Forelimb muscle (tissue), 1 donor: ENCODE measurements around the gene GON4L. TPM values are rescaled to one million over a fixed set of nuclear protein-coding genes. Genes with fewer than 3 reads are reported as not detected.
"Not testable (repeated sequence)": the region's sequence is repeated elsewhere in the genome, so short reads cannot be mapped to it uniquely, and the experiment has no call there.

Source experiments
- DNase-seq: peaks from one replicate; pipeline ENCODE4 v3.0.0-alpha.2; 2013; ENCODE audit warnings: low read depth
- polyA plus RNA-seq: library from polyadenylated mRNA; unstranded; fragments of 120-200 nt; gene quantifications from one replicate; pipeline ENCODE4 v1.2.1, GENCODE V29; 2013; ENCODE audit not compliant: insufficient read length

Gene GON4L, protein sequence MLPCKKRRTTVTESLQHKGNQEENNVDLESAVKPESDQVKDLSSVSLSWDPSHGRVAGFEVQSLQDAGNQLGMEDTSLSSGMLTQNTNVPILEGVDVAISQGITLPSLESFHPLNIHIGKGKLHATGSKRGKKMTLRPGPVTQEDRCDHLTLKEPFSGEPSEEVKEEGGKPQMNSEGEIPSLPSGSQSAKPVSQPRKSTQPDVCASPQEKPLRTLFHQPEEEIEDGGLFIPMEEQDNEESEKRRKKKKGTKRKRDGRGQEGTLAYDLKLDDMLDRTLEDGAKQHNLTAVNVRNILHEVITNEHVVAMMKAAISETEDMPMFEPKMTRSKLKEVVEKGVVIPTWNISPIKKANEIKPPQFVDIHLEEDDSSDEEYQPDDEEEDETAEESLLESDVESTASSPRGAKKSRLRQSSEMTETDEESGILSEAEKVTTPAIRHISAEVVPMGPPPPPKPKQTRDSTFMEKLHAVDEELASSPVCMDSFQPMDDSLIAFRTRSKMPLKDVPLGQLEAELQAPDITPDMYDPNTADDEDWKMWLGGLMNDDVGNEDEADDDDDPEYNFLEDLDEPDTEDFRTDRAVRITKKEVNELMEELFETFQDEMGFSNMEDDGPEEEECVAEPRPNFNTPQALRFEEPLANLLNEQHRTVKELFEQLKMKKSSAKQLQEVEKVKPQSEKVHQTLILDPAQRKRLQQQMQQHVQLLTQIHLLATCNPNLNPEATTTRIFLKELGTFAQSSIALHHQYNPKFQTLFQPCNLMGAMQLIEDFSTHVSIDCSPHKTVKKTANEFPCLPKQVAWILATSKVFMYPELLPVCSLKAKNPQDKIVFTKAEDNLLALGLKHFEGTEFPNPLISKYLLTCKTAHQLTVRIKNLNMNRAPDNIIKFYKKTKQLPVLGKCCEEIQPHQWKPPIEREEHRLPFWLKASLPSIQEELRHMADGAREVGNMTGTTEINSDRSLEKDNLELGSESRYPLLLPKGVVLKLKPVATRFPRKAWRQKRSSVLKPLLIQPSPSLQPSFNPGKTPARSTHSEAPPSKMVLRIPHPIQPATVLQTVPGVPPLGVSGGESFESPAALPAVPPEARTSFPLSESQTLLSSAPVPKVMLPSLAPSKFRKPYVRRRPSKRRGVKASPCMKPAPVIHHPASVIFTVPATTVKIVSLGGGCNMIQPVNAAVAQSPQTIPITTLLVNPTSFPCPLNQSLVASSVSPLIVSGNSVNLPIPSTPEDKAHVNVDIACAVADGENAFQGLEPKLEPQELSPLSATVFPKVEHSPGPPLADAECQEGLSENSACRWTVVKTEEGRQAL (N-terminal part only)
- 31.4 TPM for polyA plus RNA-seq

GRCh38 chr1:155856975-155857930, at the start of gene GON4L:
TSS of gene GON4L (minus strand) at chr1:155857214. CDS start at chr1:155853780, 3,434 bp downstream.
- DNase-seq: peak; percentile 91

DNA sequence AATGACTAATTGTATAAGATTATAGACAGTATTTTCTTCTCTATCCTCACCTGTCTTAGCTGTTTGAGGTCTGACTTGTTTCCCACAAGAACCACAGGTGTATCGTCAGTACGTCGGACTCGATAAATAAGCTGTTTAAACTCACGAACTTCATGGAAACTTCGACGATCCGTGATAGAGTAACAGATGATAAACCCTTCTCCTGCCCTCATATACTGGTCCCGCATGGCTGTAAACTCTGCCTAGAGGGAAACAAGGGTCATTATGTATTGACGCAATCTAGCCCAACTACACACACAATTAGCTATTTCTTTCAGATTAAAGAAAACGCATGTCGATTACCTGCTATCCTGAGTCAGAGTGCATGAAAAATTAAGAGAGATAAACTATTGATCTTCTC, 47.2 kb upstream of the GON4L start:
- DNase-seq: no peak

DNA sequence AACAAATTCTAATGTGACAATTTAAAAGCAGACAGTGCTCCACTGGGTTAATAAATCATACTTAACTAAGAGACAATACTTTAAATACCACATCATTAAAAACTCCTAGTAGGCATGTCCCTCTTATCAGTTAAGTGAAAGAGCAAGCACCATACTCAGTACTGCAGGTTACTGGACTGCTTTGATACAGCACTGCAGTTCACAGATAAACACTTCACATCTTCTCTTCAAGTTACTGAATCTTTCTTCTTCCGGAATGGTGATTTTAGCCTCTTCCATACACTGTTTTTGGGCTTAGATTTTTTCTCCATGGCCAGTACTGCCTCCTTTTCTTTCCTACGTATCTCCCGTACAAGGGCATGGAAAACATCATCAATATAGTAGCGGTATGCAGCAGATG, 43.1 kb upstream of the GON4L start:
- DNase-seq: no peak

- no peak for DNase-seq
Measured at GRCh38 chr1:155899683-155900082, 42.7 kb upstream of the GON4L start.

GRCh38 chr1:155898888-155899287, 41.9 kb upstream of the GON4L start:
- no peak for DNase-seq

GRCh38 chr1:155897746-155898145, 40.7 kb upstream of the GON4L start:
- DNase-seq: no peak

DNA sequence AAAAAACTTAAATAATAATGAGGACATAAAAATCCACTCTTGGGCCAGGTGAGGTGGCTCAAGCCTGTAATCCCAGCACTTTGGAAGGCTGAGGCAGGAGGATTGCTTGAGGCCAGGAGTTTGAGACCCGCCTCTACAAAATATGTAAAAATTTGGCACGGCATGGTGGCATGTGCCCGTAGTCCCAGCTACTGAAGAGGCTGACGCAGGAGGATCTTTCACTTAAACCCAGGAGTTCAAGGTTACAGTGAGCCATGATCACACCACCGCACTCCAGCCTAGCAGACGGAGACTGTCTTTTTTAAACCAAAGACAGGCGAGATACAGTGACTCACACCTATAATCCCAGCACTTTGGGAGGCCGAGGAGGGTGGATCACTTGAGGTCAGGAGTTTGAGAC, 39.5 kb upstream of the GON4L start:
- not testable (repeated sequence) for DNase-seq

DNA sequence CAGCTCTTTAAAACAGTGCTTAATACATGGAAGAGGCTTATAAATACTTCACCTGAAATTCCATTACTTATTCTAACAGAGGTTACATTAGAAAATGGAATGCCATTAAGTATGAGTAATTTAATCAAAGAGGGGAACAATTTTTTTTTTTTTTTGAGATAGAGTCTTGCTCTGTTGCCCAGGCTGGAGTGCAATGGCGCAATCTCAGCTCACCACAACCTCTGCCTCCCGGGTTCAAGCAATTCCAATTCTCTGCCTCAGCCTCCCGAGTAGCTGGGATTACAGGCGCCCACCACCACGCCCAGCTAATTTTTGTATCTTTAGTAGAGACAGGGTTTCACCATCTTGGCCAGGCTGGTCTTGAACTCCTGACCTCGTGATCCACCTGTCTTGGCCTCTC, 38.6 kb upstream of the GON4L start:
- not testable (repeated sequence) for DNase-seq

DNA sequence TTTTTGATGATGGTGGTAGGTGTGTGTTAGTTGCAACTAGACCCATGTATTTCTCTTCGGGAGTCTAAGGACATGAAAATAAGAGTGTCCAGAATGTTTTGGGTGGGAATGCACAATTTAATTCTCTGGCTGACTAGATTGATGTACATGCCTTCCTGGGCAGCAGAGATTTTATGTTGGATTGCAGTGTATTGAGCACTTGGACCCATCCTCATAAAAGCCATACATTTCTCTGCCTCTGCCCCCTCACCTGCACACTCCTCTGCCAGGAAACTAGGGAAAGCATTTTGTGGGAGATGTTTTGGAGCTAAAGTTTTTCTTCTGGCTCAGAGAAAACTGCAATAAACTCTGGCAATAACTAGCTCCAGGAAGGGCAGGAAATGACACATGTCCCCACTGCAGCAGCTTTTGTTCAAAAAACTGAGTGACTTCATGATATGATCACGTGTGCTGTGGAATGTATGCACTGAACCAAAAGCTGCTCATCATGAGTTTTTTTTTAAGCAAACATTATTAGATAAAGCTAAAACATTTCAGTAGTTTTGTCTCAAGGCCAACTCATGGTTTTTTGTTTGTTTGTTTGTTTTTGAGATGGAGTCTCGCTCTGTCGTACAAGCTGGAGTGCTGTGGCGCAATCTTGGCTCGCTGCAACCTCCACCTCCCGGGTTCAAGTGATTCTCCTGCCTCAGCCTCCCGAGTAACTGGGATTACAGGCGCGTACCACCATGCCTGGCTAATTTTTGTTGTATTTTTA, 36.6 kb upstream of the GON4L start:
- DNase-seq: peak; percentile 56

GRCh38 chr1:155892796-155893195, 35.8 kb upstream of the GON4L start:
- no peak for DNase-seq

DNA sequence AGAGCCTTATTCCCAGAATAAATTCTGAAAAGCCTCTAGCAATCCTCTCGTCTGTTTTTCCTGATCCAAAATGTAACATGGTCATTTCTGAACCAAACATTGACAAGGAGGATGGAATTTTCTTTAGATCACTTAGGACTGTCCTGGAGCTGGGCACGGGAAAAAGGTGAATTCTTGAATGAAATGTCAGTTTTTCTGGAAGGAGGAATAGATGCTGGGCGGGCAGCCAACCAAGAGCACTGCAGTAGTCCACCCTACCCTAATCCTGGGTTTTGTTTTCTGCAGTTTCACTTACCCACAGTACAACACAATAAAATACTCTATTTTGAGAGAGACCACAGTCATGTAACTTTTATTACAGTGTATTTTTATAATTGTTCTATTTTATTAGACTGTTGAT, 33.2 kb upstream of the GON4L start:
- no peak for DNase-seq

DNA sequence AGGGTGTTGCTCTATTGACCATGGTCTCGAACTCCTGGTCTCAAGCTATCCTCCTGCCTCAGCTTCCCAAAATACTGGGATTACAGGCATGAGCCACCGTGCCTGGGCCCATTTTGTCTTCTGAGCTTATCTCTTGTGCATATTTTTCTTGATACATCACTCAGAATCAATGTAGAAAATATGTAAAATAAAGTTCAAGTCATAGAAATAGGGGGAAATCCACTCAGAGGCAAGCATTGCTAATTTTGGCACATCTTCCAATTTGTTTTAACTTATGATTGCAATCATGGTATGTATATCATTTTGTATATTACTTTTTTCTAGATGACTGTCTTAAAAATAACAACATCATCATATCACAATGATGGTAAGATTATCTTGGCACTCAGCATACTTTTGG, 32.6 kb upstream of the GON4L start:
- no peak for DNase-seq

DNA sequence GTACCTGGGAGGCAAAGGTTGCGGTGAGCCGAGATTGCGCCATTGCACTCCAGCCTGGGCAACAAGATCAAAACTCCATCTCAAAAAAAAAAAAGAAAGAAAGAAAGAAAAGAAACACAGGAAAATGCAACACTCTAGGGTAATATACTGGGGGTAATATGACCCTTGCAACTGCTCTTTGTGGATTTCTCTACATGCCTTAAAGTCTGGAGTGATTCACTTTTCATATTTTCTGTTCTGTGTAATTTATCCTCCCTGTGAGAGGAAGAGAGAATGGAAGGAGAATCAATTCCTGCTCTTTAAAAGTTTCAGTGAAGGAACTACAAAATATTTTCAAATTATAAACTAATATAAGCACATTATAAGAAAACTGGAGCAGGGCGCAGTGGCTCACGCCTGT, 31.5 kb upstream of the GON4L start:
- no peak for DNase-seq

- DNase-seq: no peak
Measured at GRCh38 chr1:155884982-155885381, 28.0 kb upstream of the GON4L start.

DNA sequence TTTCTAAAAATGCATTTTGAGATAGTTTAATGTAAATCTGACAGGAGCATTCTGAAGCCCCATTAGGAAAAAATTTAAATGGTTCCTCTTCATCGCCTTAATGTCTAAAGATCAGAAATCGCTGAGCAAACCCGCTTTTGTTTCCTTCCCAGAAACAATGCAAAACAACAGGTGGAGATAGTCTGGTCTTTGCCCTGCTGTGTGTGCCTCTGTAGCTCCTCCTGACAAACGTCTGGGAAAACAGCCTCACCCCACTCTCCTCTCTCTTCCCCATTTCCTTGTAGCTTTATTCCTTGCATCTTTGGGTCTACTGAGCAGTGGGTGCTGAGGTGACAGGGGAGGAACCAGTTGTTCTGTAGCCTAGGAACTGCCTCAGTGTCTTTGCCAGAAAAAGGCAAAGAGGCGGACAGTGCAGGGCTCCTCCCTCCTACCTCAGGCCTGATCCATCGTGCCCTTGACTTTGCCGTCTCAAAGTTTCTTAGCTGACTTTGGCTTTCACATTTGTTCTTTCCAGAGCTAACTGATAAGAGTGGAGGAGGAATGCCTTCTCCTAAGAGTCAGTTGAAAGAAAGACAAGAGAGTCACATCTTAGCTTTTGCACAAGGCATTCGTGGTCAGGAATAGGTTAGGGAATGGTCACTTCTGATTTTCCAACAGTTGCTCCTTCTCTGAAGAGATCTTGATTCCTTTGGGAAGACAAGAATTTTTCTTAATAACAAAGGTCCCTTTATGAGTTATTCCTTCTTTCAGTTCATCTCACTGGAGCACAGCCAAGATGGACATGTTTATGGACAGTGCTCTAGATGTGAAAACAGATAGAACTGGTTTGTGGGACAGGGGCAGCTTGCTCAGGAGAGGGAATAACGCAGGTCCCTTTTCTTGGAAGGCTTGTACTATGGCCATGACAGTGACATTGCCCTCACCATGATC, 27.3 kb upstream of the GON4L start:
- no peak for DNase-seq

- no peak for DNase-seq
Measured at GRCh38 chr1:155882766-155883165, 25.8 kb upstream of the GON4L start.

DNA sequence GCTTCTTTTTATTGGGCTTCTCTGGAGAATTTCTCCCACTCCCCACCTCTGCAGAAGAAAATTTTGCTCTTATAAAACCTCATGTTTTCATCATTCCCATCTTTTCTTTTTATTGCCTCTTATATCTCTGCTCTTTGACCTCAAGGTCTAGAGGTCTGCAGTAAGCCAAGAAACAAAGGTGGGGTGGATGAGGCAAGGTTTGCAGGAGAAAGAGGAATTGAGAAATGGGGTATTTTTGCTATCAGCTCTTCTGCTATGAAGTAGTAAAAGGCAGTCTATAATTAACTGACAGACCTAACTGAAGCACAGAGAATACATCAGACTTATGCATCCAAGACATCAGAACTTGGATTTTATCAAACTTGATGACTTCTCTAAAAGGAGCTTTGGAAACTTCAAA, 25.2 kb upstream of the GON4L start:
- DNase-seq: no peak

DNA sequence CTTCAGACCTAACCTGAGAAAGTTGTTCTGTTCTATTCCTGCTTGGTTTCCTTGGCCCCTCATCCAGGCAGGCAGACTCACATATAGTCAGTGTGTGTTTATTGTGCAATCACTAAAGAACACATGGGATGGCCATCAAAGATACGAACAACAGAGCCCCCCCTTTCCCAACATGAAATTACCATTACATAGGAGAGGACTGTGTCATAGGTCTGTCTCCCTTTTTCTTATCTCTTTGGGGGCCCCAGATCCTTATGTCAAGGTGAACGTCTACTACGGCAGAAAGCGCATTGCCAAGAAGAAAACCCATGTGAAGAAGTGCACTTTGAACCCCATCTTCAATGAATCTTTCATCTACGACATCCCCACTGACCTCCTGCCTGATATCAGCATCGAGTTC, 23.9 kb upstream of the GON4L start:
- DNase-seq: no peak

- no peak for DNase-seq
Measured at GRCh38 chr1:155880251-155880650, 23.2 kb upstream of the GON4L start.
